GM18505 (cell line): ENCODE measurements around the gene MYO7B.
"Not testable (repeated sequence)": the region's sequence is repeated elsewhere in the genome, so short reads cannot be mapped to it uniquely, and the experiment has no call there.

Experiments
- ATAC-seq: cut with Tn5 transposase; IDR thresholded peaks from one replicate; pipeline ENCODE4 v1.9.1; 2021; ENCODE audit not compliant: unreplicated experiment
- POLR2A ChIP-seq: IDR thresholded peaks from 4 replicates; pipeline ENCODE4 v1.6.1; 2011; ENCODE audit warnings: borderline replicate concordance; ENCODE audit not compliant: insufficient read depth, insufficient read length; ENCODE audit errors: extremely low read depth

Gene MYO7B

GRCh38 chr2:127514485-127514884, 21.0 kb upstream of the MYO7B start:
- no peak for ATAC-seq
- no peak for TF ChIP-seq POLR2A

GRCh38 chr2:127515383-127515915, 20.0 kb upstream of the MYO7B start:
- TF ChIP-seq POLR2A, result no peak
- ATAC-seq, result no peak

DNA sequence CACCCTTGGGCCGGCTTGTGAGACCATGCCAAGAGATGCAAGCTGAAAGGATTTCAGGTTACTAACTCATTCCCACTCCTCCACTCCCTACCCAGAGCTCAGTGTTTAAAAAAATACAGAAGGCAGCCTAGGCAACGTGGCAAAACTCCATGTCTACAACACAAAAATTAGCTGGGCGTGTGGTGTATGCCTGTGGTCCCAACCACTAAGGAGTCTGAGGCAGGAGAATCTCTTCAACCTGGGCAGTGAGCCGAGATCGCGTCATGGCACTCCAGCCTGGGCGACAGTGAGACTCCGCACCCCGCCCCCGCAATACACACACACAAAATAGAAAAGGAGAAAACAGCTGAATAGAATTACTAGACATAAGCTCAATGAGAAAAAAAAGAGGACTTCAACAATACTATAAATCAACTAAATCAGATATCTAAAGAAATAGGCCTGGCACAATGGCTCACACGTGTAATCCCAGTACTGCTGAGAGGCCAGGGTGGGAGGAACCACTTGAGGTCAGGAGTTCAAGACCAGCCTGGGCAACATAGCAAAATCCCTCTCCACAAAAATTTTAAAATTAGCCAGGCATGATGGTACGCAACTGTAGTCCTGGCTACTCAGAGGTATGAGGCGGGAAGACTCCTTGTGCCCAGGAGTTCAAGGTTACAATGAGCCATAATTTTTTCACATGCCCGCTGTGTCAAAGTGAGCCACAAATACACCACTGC, 19.3 kb upstream of the MYO7B start:
- TF ChIP-seq POLR2A, result no peak
- no peak for ATAC-seq

GRCh38 chr2:127517465-127517864, 18.0 kb upstream of the MYO7B start:
- no peak for TF ChIP-seq POLR2A
- ATAC-seq, result no peak

GRCh38 chr2:127520424-127520823, 15.1 kb upstream of the MYO7B start:
- ATAC-seq, result no peak

GRCh38 chr2:127523269-127523939, 12.1 kb upstream of the MYO7B start:
- TF ChIP-seq POLR2A, result no peak
- no peak for ATAC-seq

More at GRCh38 chr2:127520424-127520823, 15.1 kb upstream of the MYO7B start:
- no peak for TF ChIP-seq POLR2A

GRCh38 chr2:127524198-127524834, 11.2 kb upstream of the MYO7B start:
- ATAC-seq, result not testable (repeated sequence)

- ATAC-seq, result no peak
- no peak for TF ChIP-seq POLR2A
Observed at GRCh38 chr2:127525691-127526131, 9.8 kb upstream of the MYO7B start.

DNA sequence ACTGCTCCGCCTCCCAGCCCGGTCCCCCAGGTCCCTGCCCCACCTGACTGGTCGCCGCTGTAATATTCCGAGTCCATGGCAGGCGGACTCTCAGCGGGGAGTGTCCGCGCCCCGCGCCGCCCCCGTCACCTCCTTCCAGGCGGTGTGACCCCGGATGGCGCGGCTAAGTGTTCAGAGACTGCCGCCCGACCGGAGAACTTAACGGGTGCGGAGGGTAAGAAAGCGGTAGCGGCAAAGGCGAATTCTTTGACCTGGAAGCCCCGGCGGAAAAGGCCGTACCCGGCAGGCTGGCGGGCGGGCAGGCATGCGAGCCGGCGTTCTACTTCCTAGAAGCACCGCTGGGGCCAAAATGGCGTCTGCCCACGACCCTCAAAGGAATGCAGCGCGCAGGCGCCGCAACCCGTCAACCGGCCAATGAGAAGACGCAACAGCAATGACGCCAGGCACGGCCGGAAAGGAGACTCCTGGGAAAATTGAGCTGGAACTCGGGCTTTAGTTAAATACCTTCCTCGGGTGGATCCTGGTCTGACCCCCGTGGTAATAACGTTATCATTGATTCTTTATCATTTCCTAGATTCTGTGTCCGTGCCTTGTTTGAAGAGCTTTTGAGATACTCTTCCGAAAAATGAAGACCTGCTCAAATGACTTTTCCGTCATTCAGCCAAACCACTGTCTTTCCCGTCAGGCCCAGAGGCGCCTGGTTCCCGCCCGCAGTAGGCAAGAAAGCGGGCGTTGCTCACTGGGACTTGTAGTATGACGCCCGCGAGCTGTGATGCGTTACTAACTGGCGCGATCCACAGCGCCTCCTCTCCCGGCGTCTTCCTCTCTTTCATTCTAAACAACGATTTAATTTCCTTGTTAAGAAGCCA, 9.1 kb upstream of the MYO7B start, which contains the start of gene IWS1:
Gene IWS1 (minus strand): TSS at position 358 of the 869 bp plus-strand sequence. CDS start 281 bp downstream, at position 77.
- peak; percentile 90 for ATAC-seq
- TF ChIP-seq POLR2A, result peak; percentile 85

- peak; percentile 5 for ATAC-seq
- TF ChIP-seq POLR2A, result no peak
Observed at GRCh38 chr2:127527001-127527804, 8.3 kb upstream of the MYO7B start.

DNA sequence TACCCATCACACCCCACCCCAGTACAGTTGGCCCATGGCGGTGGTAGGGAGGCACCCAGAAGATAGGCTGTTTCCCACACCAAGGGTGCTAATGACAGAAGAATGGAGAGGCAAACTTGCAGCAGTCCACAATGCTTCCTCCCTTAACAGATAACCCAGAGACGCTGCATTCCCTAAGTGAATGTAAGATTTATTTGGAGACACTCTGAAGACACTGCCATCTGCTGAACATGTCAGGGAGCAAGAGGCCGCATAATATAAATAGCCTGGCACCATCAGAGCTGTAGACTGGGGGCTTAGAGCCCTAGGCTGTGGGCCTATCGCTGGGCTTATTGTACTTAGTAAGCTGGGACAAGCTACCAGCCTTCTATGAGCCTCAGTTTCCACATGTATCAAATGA, 7.0 kb upstream of the MYO7B start:
- ATAC-seq, result no peak
- TF ChIP-seq POLR2A, result no peak

- ATAC-seq, result not testable (repeated sequence)
Observed at GRCh38 chr2:127529416-127529815, 6.1 kb upstream of the MYO7B start.

DNA sequence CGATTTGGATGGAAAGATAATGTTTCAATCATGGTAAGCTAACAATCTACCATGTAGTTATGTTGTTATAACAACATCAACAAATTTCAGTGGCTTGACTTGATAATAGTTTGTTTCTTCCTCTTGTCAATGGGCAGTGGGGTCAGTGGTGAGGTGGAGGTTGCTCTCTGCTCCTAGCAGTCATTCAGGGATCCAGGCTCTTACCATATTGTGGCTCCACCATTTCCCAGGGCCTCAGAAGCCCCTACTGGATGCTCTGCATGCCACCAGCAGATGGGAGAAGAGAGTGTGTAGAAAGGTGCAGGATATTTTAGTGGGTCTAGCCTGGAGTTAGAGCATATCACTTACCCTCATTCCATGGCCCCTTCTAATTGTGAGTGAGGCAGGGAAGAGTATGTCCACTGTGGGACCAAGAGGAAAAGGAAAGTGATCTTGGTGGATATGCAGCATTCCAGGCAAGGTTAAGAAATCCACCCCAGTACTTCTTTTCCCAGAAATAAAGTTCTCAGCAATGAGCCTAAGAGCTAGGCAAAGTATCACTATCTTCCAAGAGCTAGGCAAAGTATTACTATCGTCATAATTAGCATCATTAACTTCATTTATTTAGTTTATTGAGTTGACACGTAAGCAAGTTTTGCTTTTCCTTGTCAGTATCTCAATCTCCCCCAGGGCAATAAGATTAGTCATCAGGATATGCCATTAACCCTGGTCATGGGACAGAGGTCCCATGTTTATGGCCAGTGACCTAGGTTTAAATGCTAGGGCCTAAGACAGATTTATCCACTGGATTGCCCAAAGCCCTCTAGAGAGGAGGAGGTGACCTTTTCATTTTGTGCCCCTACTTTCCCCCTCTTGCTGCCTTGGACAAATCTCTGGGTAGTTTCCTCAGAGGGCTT, 5.0 kb upstream of the MYO7B start:
- ATAC-seq, result no peak
- no peak for TF ChIP-seq POLR2A
